Measurements from ENCODE around the gene BDKRB2.
"Not testable (repeated sequence)": the region's sequence is repeated elsewhere in the genome, so short reads cannot be mapped to it uniquely, and the experiment has no call there.

Gene BDKRB2

DNA sequence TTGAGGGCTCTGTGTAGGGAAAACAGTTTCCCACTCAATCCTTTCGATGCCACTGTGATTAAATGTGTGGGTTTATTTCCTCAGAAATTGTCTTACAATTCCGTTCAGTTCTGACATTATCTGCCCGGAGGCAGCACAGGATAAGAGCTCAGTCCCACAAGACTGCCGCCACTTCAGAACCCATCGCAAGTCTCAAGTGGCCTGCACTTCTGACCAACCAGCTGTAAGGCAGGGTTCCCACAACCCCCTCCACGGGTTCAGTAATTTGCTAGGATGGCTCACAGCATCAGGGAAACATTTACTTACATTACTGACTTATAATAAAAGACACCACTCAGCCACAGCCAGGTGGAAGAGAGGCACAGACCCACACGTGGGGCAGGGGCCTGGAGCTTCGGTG is 17.2 kb downstream of the BDKRB2 start:
- in situ Hi-C loops (cut with MboI; ENCODE audit: low sequenced_read_pairs) = no loop called here

GRCh38 chr14:96224480-96225096 is 19.9 kb downstream of the BDKRB2 start:
- in situ Hi-C loops (cut with MboI; ENCODE audit: low sequenced_read_pairs) = no loop called here

GRCh38 chr14:96225213-96225612 is 20.6 kb downstream of the BDKRB2 start:
- in situ Hi-C loops (cut with MboI; ENCODE audit: low sequenced_read_pairs) = no loop called here

GRCh38 chr14:96225745-96226151 is 21.1 kb downstream of the BDKRB2 start:
- in situ Hi-C loops (cut with MboI; ENCODE audit: low sequenced_read_pairs) = no loop called here

- in situ Hi-C loops (cut with MboI; ENCODE audit: low sequenced_read_pairs) = no loop called here
Observed at GRCh38 chr14:96227428-96227827, 22.8 kb downstream of the BDKRB2 start.

DNA sequence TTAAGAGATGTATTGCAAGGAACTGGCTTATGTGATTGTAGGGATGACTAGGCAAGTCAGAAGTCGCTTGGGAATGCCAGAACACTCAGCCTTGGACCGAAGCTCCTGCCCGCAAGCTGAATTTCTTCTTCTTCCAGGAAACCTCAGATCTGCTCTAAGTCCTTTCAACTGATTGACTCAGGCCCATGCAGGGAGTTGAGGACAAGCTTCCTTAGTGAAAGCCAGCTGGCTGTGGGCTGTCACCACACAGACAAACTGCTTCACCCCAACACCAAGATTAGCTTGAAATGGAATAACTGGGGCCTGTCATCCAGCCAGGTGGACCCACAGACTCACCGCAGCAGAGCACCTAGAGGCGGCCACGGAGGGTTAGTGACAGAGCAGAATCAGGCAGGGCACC is 24.7 kb downstream of the BDKRB2 start:
- in situ Hi-C loops (cut with MboI; ENCODE audit: low sequenced_read_pairs) = no loop called here

- in situ Hi-C loops (cut with MboI; ENCODE audit: low sequenced_read_pairs) = no loop called here
Observed at GRCh38 chr14:96231056-96231455, 26.4 kb downstream of the BDKRB2 start.

- in situ Hi-C loops (cut with MboI; ENCODE audit: low sequenced_read_pairs) = no loop called here
Observed at GRCh38 chr14:96231526-96232130, 27.0 kb downstream of the BDKRB2 start.

GRCh38 chr14:96232506-96232905 is 27.9 kb downstream of the BDKRB2 start:
- in situ Hi-C loops (cut with MboI; ENCODE audit: low sequenced_read_pairs) = no loop called here

GRCh38 chr14:96233661-96234060 is 29.0 kb downstream of the BDKRB2 start:
- in situ Hi-C loops (cut with MboI; ENCODE audit: low sequenced_read_pairs) = no loop called here

DNA sequence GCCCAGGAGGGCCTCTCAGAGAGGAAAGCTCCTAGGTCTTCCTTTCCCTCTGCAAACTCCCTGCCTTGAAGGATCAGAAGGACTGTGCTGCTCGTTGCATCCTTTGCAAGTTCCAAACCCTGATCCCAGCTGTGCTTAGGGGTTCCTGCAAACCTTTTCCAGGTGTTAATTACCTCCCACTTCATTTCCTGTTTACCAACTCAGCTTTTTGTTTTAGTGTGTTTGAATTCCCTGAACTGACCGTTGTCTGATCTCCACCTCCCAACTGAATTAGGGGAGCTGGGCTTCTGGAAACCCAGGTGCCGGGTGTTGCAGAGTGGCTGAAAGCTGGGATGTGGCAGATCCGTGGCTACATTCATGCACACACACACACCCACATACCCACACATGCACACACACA is 30.8 kb downstream of the BDKRB2 start:
- in situ Hi-C loops (cut with MboI; ENCODE audit: low sequenced_read_pairs) = no loop called here

- in situ Hi-C loops (cut with MboI; ENCODE audit: low sequenced_read_pairs) = no loop called here
Observed at GRCh38 chr14:96237641-96238040, 33.0 kb downstream of the BDKRB2 start.

- in situ Hi-C loops (cut with MboI; ENCODE audit: low sequenced_read_pairs) = no loop called here
Observed at GRCh38 chr14:96238676-96239265, 34.1 kb downstream of the BDKRB2 start.

DNA sequence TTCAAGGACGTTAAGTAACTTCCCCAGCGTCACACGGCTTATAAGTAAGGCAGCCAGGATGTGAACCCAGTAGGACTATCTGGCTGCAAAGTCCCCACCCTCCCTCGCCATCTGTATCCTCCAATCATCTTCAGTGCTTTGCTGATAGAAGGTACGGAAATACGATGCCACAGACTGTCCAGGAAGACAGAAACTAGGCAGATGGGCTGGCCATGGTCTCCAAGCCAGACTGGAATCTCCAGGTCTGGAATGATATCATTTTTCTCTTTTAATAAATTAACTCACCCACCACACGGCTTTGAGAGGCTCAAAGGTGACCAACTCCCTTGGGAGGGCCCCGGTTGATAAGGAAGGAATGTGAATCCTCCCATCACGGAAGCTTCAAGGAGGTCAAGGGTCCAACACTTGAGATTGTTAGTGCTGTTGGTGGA is 35.1 kb downstream of the BDKRB2 start:
- in situ Hi-C loops (cut with MboI; ENCODE audit: low sequenced_read_pairs) = no loop called here

GRCh38 chr14:96240641-96241040 is 36.0 kb downstream of the BDKRB2 start:
- in situ Hi-C loops (cut with MboI; ENCODE audit: low sequenced_read_pairs) = no loop called here

GRCh38 chr14:96242126-96242525 is 37.5 kb downstream of the BDKRB2 start:
- in situ Hi-C loops (cut with MboI; ENCODE audit: low sequenced_read_pairs) = no loop called here

DNA sequence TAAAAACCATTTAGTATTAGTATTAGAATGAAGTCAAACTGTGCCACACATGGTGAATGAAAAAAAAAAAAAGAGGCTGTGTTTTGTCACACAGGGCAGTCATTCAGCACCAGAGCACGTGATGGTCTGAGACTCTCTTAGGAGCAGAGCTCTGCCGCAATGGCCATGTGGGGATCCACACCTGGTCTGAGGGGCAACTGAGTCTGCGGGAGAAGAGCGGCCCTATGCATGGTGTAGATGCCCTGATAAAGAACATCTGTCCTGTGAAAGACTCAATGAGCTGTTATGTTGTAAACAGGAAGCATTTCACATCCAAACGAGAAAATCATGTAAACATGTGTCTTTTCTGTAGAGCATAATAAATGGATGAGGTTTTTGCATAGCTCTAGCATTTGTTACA is 39.1 kb downstream of the BDKRB2 start:
- in situ Hi-C loops (cut with MboI; ENCODE audit: low sequenced_read_pairs) = no loop called here

DNA sequence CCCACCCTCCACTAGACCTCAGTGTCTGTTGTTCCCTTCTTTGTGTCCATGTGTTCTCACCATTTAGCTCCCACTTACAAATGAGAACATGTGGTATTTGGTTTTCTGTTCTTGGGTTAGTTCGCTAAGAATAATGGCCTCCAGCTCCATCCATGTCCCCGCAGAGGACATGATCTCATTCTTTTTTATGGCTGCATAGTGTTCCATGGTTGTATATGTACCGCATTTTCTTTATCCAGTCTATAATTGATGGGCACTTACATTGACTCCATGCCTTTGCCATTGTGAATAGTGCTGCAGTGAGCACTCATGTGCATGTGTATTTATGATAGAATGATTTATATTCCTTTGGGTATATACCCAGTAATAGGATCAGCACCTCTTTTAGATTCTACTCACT is 40.4 kb downstream of the BDKRB2 start:
- in situ Hi-C loops (cut with MboI; ENCODE audit: low sequenced_read_pairs) = not testable (repeated sequence)

GRCh38 chr14:96245710-96246538 is 41.3 kb downstream of the BDKRB2 start:
- in situ Hi-C loops (cut with MboI; ENCODE audit: low sequenced_read_pairs) = no loop called here

DNA sequence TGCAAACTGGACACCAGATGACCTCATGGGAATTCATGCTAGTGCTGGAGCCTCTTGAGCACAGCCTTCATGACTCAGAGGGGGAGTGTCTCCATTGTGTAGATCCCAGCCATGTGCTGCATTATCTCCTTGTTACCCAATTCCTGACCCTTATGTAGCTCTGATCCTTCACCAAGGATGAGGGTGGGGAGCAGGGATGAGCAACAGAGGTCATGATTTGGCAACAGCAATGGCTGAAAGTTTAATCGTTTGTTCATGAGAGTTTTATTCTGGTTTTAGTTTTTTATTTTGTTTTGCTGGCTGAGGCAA is 41.9 kb downstream of the BDKRB2 start:
- in situ Hi-C loops (cut with MboI; ENCODE audit: low sequenced_read_pairs) = no loop called here

DNA sequence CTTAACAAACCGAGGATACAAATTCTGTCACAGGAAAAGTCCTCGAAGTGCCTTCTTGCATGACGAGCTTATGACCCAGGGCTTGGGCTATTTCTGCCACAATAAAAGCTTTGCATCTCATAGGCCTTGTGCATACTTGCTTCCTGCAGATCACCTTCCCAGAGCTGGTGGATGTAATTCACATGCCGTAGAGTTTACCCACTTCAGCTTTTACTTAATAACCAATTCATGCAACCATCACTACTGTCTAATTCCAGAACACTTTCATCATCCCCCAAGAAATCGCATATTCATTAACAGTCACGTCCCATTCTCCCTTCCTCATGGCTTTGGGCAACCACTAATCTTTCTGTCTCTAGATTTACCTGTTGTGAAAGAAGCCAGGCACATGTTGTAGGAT is 42.4 kb downstream of the BDKRB2 start:
- in situ Hi-C loops (cut with MboI; ENCODE audit: low sequenced_read_pairs) = no loop called here

- in situ Hi-C loops (cut with MboI; ENCODE audit: low sequenced_read_pairs) = no loop called here
Observed at GRCh38 chr14:96249029-96249428, 44.4 kb downstream of the BDKRB2 start.
